ENCODE results near the gene ARL6IP4.
"Not testable (repeated sequence)": the region's sequence is repeated elsewhere in the genome, so short reads cannot be mapped to it uniquely, and the experiment has no call there.

The ARL6IP4 gene

GRCh38 chr12:123011701-123012100, 31.2 kb downstream of the ARL6IP4 start:
- DNase-seq (no peak), ATAC-seq (no peak)

- ATAC-seq = no peak
- DNase-seq = no peak
Measured at GRCh38 chr12:123013185-123014095, 33.0 kb downstream of the ARL6IP4 start.

- not testable (repeated sequence) for DNase-seq, ATAC-seq
Measured at GRCh38 chr12:123014473-123014872, 34.0 kb downstream of the ARL6IP4 start.

GRCh38 chr12:123017753-123018152, 37.3 kb downstream of the ARL6IP4 start:
- no peak for DNase-seq
- no peak for ATAC-seq

GRCh38 chr12:123019841-123020138, 39.3 kb downstream of the ARL6IP4 start:
- ATAC-seq (no peak), DNase-seq (no peak)

GRCh38 chr12:123021688-123022604, 41.5 kb downstream of the ARL6IP4 start:
- DNase-seq (no peak), ATAC-seq (no peak)

- no peak for ATAC-seq
- DNase-seq = no peak
Measured at GRCh38 chr12:123022846-123023245, 42.4 kb downstream of the ARL6IP4 start.

GRCh38 chr12:123024819-123025391, 44.4 kb downstream of the ARL6IP4 start:
- peak; percentile 28 for DNase-seq
- ATAC-seq = peak; percentile 78

GRCh38 chr12:123026094-123026853, 45.8 kb downstream of the ARL6IP4 start:
- no peak for ATAC-seq
- DNase-seq = no peak

GRCh38 chr12:123027726-123028445, 47.4 kb downstream of the ARL6IP4 start:
- DNase-seq = no peak
- no peak for ATAC-seq

GRCh38 chr12:123028475-123028874, 48.0 kb downstream of the ARL6IP4 start:
- no peak for ATAC-seq
- no peak for DNase-seq

- no peak for ATAC-seq
- no peak for DNase-seq
Measured at GRCh38 chr12:123029550-123029949, 49.1 kb downstream of the ARL6IP4 start.

- no peak for ATAC-seq
- DNase-seq = no peak
Measured at GRCh38 chr12:123030686-123031085, 50.2 kb downstream of the ARL6IP4 start.

GRCh38 chr12:123031171-123031845, 50.8 kb downstream of the ARL6IP4 start:
- no peak for ATAC-seq

More at GRCh38 chr12:123031171-123031845, 50.8 kb downstream of the ARL6IP4 start:
- DNase-seq = no peak

Measured in stimulated activated naive CD8-positive, alpha-beta T cell treated with anti-CD3 and anti-CD28 coated beads, Interleukin-15, Interleukin-2, amounts not matched to agents 100 U/mL and 50 U/mL, for 24 hours (primary cell).